Cardiac fibroblast (primary cell): Measurements from ENCODE around the gene ANKRD10.

Experiments
- DNase-seq, 2 donors: peaks; one replicate each; pipeline versions ENCODE4 v3.0.0 to v3.0.0-alpha.2; 2010; ENCODE audit warnings: low read depth in 2 of 2
- H3K4me3 ChIP-seq, 2 donors: replicated peaks in 1 of 2; 1 replicate in 1 of 2; 2 replicates in 1 of 2; pipeline ENCODE4 v1.5.1; 2011; ENCODE audit warnings: low read depth in 2 of 2, low read length in 2 of 2, mild to moderate bottlenecking in 2 of 2, moderate library complexity in 1 of 2
- CTCF ChIP-seq: IDR thresholded peaks from one replicate; pipeline ENCODE4 v1.5.1; 2011; ENCODE audit warnings: low read depth, mild to moderate bottlenecking, low read length, inconsistent platforms

The ANKRD10 gene

GRCh38 chr13:110929104-110929777, 14.4 kb upstream of the ANKRD10 start:
- no peak for DNase-seq
- TF ChIP-seq CTCF: no peak
- H3K4me3 ChIP-seq: no peak overlapping the region

GRCh38 chr13:110925023-110925612, 10.2 kb upstream of the ANKRD10 start:
- no peak overlapping the region for H3K4me3 ChIP-seq
- DNase-seq: peak in 1 of 2 donors; percentile 6
- TF ChIP-seq CTCF: no peak

- no peak overlapping the region for H3K4me3 ChIP-seq
- no peak for TF ChIP-seq CTCF
- no peak for DNase-seq
Measured at GRCh38 chr13:110924639-110924934, 9.7 kb upstream of the ANKRD10 start.

- TF ChIP-seq CTCF: no peak
- no peak for DNase-seq
Measured at GRCh38 chr13:110923777-110924638, 9.1 kb upstream of the ANKRD10 start.

GRCh38 chr13:110923086-110923485, 8.2 kb upstream of the ANKRD10 start:
- no peak for TF ChIP-seq CTCF
- no peak overlapping the region for H3K4me3 ChIP-seq
- DNase-seq: no peak

More at GRCh38 chr13:110923777-110924638, 9.1 kb upstream of the ANKRD10 start:
- no peak overlapping the region for H3K4me3 ChIP-seq

GRCh38 chr13:110922506-110922905, 7.6 kb upstream of the ANKRD10 start:
- TF ChIP-seq CTCF: no peak
- H3K4me3 ChIP-seq: no peak overlapping the region
- DNase-seq: no peak
